Omental fat pad (tissue), 4 donors: ENCODE data around the gene SLC25A27. TPM values are rescaled to one million over a fixed set of nuclear protein-coding genes. Genes with fewer than 3 reads are reported as not detected.

ENCODE experiments used
- ATAC-seq: fragments of 150-250 bp; one replicate; pipeline ENCODE4 v1.9.1; 2016; ENCODE audit warnings: mild to moderate bottlenecking, moderate library complexity; ENCODE audit not compliant: low FRiP score
- DNase-seq: peaks from one replicate; pipeline ENCODE4 v3.0.0-alpha.2; 2019; ENCODE audit warnings: low spot score
- total RNA-seq, 4 donors: library from RNA; depleted of rRNA; stranded (reverse); fragments of >200 nt; gene quantifications; one replicate each; pipeline ENCODE4 v1.1.0, GENCODE V29; 2016
- TF ChIP-seq, protein P1 (sequence below), 3 donors: fragments of 450-650 bp; IDR thresholded peaks; one replicate each; pipeline ENCODE4 v1.5.1; 2016 to 2017; ENCODE audit warnings: antibody characterized with exemption in 3 of 3, mild to moderate bottlenecking in 3 of 3, moderate library complexity in 2 of 3

SLC25A27 gene
- total RNA-seq, 4 donors from 2014 or later, result 10.1 to 39.6 (median 27.9) TPM

DNA sequence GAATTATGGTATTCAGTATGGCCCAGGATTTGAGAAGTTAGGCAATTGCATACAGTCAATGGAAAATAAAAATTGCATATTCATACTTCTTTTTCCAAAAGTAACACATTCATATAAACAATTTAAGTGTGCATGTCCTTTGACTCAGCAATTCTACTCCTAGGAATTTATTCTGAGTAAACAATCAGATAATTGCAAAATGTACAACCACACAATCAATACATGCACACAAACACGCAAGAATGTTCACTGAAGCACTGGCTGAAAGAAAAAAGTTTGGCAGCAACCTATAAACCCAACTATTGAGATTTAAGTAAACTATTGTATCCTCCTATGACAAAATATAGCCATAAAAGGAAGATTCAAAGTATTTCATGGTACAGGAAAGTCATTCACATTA lies 1.8 kb upstream of the SLC25A27 start:
- TF ChIP-seq, protein P1, sequence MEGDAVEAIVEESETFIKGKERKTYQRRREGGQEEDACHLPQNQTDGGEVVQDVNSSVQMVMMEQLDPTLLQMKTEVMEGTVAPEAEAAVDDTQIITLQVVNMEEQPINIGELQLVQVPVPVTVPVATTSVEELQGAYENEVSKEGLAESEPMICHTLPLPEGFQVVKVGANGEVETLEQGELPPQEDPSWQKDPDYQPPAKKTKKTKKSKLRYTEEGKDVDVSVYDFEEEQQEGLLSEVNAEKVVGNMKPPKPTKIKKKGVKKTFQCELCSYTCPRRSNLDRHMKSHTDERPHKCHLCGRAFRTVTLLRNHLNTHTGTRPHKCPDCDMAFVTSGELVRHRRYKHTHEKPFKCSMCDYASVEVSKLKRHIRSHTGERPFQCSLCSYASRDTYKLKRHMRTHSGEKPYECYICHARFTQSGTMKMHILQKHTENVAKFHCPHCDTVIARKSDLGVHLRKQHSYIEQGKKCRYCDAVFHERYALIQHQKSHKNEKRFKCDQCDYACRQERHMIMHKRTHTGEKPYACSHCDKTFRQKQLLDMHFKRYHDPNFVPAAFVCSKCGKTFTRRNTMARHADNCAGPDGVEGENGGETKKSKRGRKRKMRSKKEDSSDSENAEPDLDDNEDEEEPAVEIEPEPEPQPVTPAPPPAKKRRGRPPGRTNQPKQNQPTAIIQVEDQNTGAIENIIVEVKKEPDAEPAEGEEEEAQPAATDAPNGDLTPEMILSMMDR (IDR thresholded peaks at IDR 0.05), result no peak
- no peak for DNase-seq
- ATAC-seq, result no peak

DNA sequence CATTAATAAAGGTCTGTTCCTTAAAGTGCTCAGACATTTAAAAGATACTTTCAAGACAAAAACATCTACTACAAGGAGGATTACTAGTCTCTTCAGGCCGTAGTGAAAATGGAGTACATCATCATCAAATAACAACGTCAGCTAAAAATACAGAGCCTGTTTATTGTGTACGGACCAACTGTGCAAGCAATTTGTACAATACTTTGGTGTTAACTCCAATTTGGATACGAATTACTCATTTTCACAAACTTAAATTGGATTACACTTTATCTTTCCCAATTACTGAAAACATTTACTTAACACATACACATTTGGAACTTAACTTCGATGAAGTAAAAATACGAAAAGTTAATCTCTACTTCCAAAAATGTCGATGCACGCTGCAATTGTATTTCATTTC lies 959 bp upstream of the SLC25A27 start:
- ATAC-seq (no peak), DNase-seq (no peak)
- TF ChIP-seq, protein P1 (IDR thresholded peaks at IDR 0.05), result no peak

DNA sequence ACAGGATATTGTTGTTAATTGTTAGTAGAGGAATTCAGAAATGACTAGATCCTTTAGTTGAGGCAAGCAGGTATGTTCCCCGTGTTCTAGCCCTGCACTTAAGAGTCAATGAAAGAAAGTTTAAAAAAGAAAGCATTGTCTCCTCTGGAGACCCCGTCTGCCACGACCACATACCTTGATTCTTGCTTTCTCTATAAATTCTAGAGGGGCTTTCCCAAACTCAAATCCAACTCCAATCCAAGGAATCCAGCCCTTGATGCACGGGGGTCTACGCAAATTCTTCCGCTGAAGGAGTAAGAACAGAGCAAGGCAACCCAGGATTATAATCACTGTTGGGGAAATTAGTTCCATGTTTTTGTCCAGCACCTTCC lies 558 bp upstream of the SLC25A27 start:
- TF ChIP-seq, protein P1 (IDR thresholded peaks at IDR 0.05), result no peak
- no peak for ATAC-seq
- no peak for DNase-seq

DNA sequence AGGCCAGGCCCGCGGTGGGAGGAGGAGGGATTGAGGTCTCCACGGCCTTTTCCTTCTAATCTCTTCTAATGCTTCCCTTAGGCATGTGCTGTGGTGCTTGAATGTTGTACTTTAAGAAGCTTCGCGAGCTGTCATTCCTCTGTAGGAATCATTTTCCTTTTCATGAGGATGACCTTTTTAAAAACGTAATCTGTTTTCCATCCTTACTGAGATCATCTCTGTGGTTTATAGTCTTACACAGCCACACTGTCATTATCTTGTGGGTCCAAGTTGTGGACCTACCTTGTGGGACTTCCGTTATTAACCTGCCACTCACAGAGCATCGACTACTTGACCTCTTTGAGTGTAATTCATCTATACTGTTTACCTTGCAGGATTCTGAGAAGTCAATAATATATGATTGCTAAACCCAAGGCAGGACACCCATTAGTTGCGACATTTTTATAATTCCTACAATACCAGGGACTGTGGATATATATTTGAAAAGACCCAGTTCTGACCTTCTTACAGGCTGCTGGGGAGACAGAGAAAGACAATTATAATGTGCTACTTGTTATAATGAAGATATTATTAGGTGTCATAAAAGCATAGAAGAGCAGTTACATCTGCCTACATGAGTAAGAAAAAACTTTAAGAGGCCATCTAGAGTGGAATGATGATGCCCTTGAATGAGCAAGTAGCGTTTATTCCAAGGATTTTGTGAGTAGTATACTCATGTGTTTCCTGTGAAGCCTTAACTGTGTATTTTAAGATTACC lies 842 bp downstream of the SLC25A27 start:
- no peak for ATAC-seq
- no peak for DNase-seq
- TF ChIP-seq, protein P1 (IDR thresholded peaks at IDR 0.05), result no peak

DNA sequence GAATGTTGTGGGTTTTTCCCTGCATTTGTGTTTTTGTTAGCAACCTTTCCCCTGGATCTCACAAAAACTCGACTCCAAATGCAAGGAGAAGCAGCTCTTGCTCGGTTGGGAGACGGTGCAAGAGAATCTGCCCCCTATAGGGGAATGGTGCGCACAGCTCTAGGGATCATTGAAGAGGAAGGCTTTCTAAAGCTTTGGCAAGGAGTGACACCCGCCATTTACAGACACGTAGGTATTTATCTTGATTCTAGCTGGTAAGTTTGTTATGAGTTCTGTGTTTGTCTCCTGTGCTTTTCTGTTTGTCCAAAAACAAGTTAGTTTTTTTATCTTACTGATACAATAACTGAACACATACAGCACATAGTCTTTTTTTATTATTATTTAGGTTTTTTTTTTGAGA lies 3.0 kb downstream of the SLC25A27 start:
- ATAC-seq (no peak), DNase-seq (no peak)
- TF ChIP-seq, protein P1 (IDR thresholded peaks at IDR 0.05), result no peak

DNA sequence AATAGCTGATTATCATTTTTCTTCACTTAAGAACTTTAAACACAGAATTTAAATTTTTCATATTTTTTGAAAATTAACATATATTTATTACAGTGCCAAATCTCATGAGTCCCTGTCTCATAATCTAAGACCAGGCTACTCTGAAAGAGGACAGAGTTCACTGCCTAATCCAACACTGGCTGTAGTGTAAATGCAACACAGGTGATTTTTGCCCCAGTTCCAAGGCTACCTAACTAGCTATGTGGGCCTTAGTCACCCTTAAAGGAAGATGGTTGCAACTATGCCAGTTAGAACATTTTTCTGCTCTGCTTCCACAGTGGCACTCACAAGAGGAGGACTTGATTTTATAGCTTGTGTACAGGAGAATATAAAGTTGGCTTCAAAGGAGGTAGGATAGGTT lies 4.9 kb downstream of the SLC25A27 start:
- no peak for DNase-seq
- TF ChIP-seq, protein P1 (IDR thresholded peaks at IDR 0.05), result no peak
- no peak for ATAC-seq

DNA sequence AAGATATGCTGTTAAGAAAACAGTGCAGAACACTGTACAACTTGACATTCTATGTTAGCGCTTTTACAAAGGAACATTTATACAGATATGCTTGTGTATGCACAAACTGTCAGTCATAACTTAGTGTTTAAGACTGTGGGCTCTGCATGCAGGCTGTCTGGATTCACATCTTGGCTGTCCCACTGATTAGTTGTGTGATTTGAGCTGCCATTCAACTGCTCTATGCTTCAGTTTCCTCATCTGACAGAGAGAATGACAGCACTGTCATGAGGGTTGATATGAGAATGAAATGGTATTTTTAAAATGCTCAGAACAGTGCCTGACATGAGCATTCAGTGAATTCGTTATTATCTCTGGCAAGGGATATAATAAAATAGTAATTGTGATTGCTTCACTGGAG lies 8.7 kb downstream of the SLC25A27 start:
- ATAC-seq (no peak), DNase-seq (no peak)
- TF ChIP-seq, protein P1 (IDR thresholded peaks at IDR 0.05), result no peak
